ENCODE data around the gene C13orf42. TPM values are rescaled to one million over a fixed set of nuclear protein-coding genes. Genes with fewer than 3 reads are reported as not detected.

C13orf42 gene
- polyA plus RNA-seq, 1 donor from 2014 or later, result not detected

GRCh38 chr13:51040431-51040830, 70.6 kb downstream of the C13orf42 start:
- H3K27ac ChIP-seq (ENCODE audit: low read length), result no peak overlapping the region
- H3K79me2 ChIP-seq (replicated peaks; ENCODE audit: insufficient read depth, low read length), result no peaks in the 10 kb centered on the region
- H3K27me3 ChIP-seq (ENCODE audit: insufficient read depth, low read depth, low read length), result no peaks in the 10 kb centered on the region
- H2AFZ ChIP-seq (ENCODE audit: low read depth, low read length), result no peak overlapping the region
- no peak overlapping the region for H3K9ac ChIP-seq (ENCODE audit: low read length)
- H3F3A ChIP-seq (ENCODE audit: insufficient read depth, low read length, poor library complexity, severe bottlenecking), result no peaks in the 10 kb centered on the region
- TF ChIP-seq EZH2 (IDR thresholded peaks at IDR 0.05; ENCODE audit: borderline replicate concordance, insufficient read depth, low read length, poor library complexity, severe bottlenecking) (no peak), SMC3 (conservative IDR thresholded peaks at IDR 0.05; ENCODE audit: poor library complexity) (no peak), MXI1 (conservative IDR thresholded peaks at IDR 0.05; ENCODE audit: poor library complexity, severe bottlenecking) (no peak), RAD21 (conservative IDR thresholded peaks at IDR 0.05) (no peak), CTCF (IDR thresholded peaks at IDR 0.05; ENCODE audit: poor library complexity, severe bottlenecking) (no peak), EP300 (conservative IDR thresholded peaks at IDR 0.05; ENCODE audit: poor library complexity, severe bottlenecking) (no peak), REST (IDR thresholded peaks at IDR 0.05; ENCODE audit: borderline replicate concordance) (no peak), TAF1 (IDR thresholded peaks at IDR 0.05; ENCODE audit: low read depth) (no peak), POLR2AphosphoS5 (IDR thresholded peaks at IDR 0.05) (no peak)
- H3K36me3 ChIP-seq (ENCODE audit: insufficient read depth, low read length), result no peaks in the 10 kb centered on the region
- no peaks in the 10 kb centered on the region for H4K20me1 ChIP-seq (ENCODE audit: insufficient read depth)
- H3K9me2 ChIP-seq (ENCODE audit: insufficient read depth, low read length), result no peaks in the 10 kb centered on the region
- H3K4me2 ChIP-seq (ENCODE audit: low read length), result no peak overlapping the region
- H3K9me3 ChIP-seq (ENCODE audit: low read length), result no peaks in the 10 kb centered on the region
- no peak overlapping the region for H3K4me3 ChIP-seq (ENCODE audit: low read length)

GRCh38 chr13:51036418-51036817, 74.7 kb downstream of the C13orf42 start:
- Histone ChIP-seq H3K27me3 (ENCODE audit: insufficient read depth, low read depth, low read length) (no peaks in the 10 kb centered on the region), H4K20me1 (ENCODE audit: insufficient read depth) (no peaks in the 10 kb centered on the region), H3K4me3 (ENCODE audit: low read length) (no peak overlapping the region), H3K9me2 (ENCODE audit: insufficient read depth, low read length) (no peaks in the 10 kb centered on the region), H3K27ac (ENCODE audit: low read length) (no peak overlapping the region), H3K36me3 (ENCODE audit: insufficient read depth, low read length) (no peaks in the 10 kb centered on the region), H3F3A (ENCODE audit: insufficient read depth, low read length, poor library complexity, severe bottlenecking) (no peaks in the 10 kb centered on the region), H3K9ac (ENCODE audit: low read length) (no peak overlapping the region), H2AFZ (ENCODE audit: low read depth, low read length) (no peak overlapping the region), H3K4me2 (ENCODE audit: low read length) (no peak overlapping the region), H3K9me3 (ENCODE audit: low read length) (no peaks in the 10 kb centered on the region), H3K79me2 (replicated peaks; ENCODE audit: insufficient read depth, low read length) (no peaks in the 10 kb centered on the region)
- TF ChIP-seq POLR2AphosphoS5 (IDR thresholded peaks at IDR 0.05) (no peak), EZH2 (IDR thresholded peaks at IDR 0.05; ENCODE audit: borderline replicate concordance, insufficient read depth, low read length, poor library complexity, severe bottlenecking) (no peak)

- Histone ChIP-seq H3K27ac (ENCODE audit: low read length) (no peak overlapping the region), H3K4me2 (ENCODE audit: low read length) (no peak overlapping the region), H3K79me2 (replicated peaks; ENCODE audit: insufficient read depth, low read length) (no peaks in the 10 kb centered on the region), H3K4me3 (ENCODE audit: low read length) (no peak overlapping the region), H3F3A (ENCODE audit: insufficient read depth, low read length, poor library complexity, severe bottlenecking) (no peaks in the 10 kb centered on the region), H3K9me3 (ENCODE audit: low read length) (no peaks in the 10 kb centered on the region), H3K9ac (ENCODE audit: low read length) (no peak overlapping the region), H3K27me3 (ENCODE audit: insufficient read depth, low read depth, low read length) (no peaks in the 10 kb centered on the region), H3K36me3 (ENCODE audit: insufficient read depth, low read length) (no peaks in the 10 kb centered on the region), H4K20me1 (ENCODE audit: insufficient read depth) (no peaks in the 10 kb centered on the region), H2AFZ (ENCODE audit: low read depth, low read length) (no peak overlapping the region), H3K9me2 (ENCODE audit: insufficient read depth, low read length) (no peaks in the 10 kb centered on the region)
- TF ChIP-seq SMC3 (conservative IDR thresholded peaks at IDR 0.05; ENCODE audit: poor library complexity), result no peak
- TF ChIP-seq CTCF (IDR thresholded peaks at IDR 0.05; ENCODE audit: poor library complexity, severe bottlenecking), result no peak
- TF ChIP-seq EP300 (conservative IDR thresholded peaks at IDR 0.05; ENCODE audit: poor library complexity, severe bottlenecking), result no peak
- TF ChIP-seq POLR2AphosphoS5 (IDR thresholded peaks at IDR 0.05), result no peak
- no peak for TF ChIP-seq TAF1 (IDR thresholded peaks at IDR 0.05; ENCODE audit: low read depth)
- no peak for TF ChIP-seq MXI1 (conservative IDR thresholded peaks at IDR 0.05; ENCODE audit: poor library complexity, severe bottlenecking)
- TF ChIP-seq EZH2 (IDR thresholded peaks at IDR 0.05; ENCODE audit: borderline replicate concordance, insufficient read depth, low read length, poor library complexity, severe bottlenecking), result no peak
- no peak for TF ChIP-seq RAD21 (conservative IDR thresholded peaks at IDR 0.05)
- no peak for TF ChIP-seq REST (IDR thresholded peaks at IDR 0.05; ENCODE audit: borderline replicate concordance)
Observed at GRCh38 chr13:51035978-51036377, 75.1 kb downstream of the C13orf42 start.
